HG03139 (cell line): ENCODE results near the gene ITCH.
"Not testable (repeated sequence)": the region's sequence is repeated elsewhere in the genome, so short reads cannot be mapped to it uniquely, and the experiment has no call there.

Source experiments
- ATAC-seq: cut with Tn5 transposase; IDR thresholded peaks from one replicate; pipeline ENCODE4 v1.9.1; 2021; ENCODE audit not compliant: unreplicated experiment

Gene ITCH

DNA sequence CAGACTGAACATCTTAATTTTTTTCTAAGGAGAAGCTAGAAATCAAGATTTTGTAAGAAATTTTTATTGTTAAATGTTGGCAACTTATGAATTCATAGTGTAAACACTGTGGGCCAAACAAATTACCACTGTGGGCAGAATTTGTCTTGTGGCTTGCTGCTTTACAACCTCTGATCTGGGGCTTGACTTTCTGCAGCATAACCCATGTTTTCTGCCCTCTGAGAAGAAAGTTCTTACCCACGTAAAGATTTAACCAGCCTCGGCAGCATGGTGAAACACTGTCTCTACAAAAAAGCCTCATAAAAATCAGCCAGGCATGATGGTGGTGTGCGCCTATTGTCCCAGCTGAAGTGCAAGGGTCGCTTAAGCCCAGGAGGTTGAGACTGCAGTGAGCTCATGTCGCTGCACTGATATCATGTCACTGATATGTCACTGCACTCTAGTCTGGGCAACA, 12.9 kb downstream of the ITCH start:
- ATAC-seq, result no peak

DNA sequence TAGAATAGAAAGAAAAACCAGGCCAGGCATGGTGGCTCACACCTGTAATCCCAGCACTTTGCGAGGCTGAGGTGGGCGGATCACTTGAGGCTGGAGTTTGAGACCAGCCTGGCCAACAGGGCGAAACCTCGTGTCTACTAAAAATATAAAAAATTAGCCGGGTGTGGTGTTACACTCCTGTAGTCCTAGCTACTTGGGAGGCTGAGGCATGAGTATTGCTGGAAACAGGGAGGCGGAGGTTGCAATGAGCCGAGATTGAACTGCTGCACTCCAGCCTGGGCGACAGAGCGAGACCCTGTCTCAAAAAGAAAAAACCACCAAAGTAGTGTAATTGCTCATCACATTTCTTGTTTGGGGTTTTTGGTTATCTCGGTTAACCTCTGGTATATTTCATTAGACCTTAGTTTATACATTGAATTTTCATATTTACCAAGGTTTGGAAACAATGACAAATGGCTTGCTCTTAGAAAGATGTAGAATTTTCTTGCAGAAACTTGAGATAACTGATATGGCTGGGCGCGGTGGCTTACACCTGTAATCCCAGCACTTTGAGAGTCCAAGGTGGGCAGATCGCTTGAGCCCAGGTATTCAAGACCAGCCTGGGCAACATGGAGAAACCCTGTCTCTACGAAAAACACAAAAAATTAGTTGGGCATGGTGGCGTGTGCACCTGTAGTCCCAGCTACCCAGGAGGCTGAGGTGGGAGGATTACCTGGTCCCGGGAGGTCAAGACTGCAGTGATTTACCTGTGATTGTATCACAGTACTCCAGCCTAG, 14.2 kb downstream of the ITCH start:
- no peak for ATAC-seq

DNA sequence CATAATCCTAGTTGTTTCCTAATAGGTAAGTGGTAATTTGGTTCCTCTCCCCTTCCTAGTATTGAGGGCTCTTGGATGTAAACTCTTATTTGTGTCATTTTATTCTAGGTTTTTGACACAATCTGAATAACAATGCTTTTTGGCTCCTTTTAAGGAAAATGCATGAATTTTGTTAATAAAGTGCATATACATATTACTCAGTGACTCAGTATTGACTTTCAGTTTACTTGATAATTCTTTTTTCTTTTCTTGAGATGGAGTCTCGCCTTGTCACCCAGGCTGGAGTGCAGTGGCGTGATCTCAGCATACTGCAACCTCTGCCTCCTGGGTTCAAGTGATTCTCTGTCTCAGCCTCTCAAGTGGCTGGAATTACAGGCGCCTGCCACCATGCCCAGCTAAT, 19.1 kb downstream of the ITCH start:
- ATAC-seq, result no peak

DNA sequence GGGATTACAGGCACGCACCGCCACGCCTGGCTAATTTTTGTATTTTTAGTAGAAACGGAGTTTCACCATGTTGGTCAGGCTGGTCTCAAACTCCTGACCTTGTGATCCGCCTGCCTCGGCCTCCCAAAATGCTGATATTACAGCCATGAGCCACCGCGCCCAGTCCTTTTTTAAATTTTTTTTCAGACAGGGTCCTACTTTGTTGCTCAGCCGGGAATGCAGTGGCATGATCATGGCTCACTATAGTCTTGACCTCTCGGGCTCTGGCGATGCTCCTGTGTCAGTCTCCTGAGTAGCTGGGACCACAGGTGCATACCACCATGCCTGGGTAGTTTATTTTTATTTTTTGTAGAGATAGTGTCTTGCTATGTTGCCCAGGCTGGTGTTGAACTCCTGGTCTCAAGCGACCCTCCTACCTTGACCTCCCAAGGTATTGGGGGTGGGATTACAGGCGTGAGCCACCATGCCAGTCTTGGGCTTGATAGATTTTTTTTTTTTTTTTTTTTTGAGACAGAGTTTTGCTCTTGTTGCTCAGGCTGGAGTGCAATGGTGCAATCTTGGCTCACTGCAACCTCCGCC, 19.9 kb downstream of the ITCH start:
- ATAC-seq, result not testable (repeated sequence)

DNA sequence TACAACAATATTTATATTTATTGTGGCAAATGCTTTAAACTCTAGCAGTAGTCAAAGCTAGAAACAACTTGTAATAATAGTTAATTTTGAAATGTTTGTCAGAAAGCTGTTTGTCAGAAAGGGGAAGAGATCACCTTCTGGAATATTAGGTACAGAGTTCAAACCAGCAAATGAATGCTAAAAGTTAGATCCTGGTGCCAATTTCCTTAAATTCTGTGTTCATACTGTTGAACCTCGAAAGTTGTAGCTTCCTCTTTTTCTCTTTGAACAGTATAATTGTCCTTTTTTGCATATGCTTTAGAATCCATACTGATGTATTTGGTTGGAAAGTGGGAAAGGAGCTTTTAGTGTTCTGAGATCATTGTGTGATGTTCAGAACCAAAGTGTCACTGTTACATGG, 22.4 kb downstream of the ITCH start:
- ATAC-seq, result no peak

DNA sequence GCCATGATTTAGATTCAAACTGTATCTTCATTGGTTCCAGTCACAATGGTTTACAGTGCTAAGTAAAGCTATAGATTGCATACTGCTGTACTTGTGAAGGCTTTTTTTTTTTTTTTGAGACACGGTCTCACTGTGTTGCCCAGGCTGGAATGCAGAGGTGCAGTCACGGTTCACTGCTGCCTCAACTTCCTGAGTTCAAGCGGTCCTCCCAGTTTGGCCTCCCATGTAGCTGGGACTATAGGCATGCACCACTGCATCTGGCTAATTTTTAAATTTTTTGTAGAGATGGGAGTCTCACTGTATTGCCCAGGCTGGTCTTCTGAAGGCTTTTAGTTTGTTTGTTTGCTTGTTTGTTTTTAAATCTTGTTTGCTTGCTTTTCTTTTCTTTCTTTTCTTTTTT, 24.9 kb downstream of the ITCH start:
- ATAC-seq, result no peak

GRCh38 chr20:34388678-34389077, 25.6 kb downstream of the ITCH start:
- ATAC-seq, result no peak

DNA sequence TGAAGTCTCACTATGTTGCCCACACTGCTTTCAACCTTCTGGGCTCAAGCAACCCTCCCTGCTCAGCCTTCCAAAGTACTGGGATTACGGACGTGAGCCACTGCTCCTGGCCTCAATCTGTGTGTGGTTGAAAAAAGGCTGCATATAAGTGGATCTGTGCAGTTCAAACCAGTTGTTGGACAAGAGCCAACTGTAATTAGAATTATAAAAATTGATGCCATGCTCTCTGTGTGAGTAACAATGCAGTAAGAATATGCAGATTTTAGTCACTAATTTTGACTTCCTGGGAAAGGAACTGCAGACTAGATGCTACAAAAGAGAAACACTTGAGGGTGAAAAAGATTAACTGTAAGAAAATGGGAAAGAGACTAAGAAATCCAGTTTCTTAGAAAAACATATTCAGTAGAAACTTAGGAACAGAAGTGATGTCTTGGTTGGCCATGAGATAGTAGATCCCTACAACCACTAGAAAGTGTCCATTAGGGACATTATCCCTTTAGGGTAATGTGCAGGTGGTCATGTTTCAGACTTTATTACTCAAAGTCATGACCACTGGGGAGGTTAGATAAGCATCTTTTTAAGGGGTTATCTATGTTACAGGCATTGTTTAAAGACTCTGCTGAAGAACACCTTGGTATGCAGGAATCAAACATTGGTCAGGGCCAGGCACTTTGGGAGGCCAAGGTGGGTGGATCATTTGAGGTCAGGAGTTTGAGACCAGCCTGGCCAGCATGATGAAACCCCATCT, 26.3 kb downstream of the ITCH start:
- ATAC-seq, result no peak

DNA sequence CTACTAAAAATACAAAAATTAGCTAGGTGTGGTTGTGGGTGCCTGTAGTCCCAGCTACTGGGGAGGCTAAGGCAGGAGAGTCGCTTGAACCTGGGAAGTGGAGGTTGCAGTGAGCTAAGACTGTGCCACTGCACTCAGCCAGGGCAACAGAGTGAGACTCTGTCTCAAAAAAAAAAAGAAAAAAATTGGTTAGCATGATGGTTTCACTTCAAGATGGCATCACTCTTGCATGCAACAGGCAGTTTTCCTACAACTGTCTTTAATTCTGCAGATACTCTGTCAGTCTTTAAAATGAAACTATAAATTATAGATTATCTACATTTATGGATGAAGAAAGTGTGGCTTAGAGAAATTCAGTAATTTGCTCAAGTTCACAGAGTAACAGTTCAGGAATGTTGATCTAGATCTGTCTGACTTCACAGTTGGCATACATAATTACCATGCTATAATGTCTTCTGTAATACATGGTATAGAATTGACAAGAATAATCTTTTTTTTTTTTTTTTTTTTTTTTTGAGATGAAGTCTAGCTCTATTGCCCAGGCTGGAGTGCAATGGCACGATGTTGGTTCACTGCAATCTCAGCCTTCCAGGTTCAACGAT, 27.0 kb downstream of the ITCH start:
- no peak for ATAC-seq

DNA sequence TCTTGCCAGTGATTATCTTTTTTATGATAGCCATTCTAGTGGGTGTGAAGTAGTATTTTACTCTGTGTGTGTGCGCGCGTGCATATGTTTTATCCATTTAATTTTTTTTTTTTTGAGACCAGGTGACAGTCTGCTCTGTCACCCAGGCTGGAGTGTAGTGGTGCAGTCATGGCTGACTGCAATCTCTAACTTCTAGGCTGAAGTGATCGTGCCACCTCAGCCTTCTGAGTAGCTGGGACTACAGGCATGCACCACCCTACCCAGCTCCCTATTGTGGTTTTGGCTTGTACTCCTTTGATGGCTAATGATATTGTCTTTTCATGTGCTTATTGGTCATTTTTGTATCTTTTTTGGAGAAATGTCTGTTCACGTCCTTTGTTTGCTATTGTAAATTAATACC, 33.3 kb downstream of the ITCH start:
- ATAC-seq, result no peak

DNA sequence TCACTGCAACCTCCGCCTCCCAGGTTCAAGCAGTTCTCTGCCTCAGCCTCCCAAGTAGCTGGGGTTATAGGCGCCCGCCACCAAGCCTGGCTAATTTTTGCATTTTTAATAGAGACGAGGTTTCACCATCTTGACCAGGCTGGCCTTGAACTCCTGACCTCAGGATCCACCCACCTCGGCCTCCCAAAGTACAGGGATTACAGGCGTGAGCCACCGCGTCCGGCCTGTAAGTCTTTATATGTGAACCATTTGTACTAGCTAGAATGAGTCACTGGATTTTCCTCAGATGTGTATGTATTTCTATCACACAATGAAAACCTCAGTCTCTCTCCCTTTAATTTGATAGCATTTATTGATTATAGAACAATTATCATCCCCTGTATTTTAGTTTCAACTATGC, 34.0 kb downstream of the ITCH start:
- no peak for ATAC-seq

GRCh38 chr20:34400776-34401175, 37.7 kb downstream of the ITCH start:
- not testable (repeated sequence) for ATAC-seq

GRCh38 chr20:34401741-34402455, 38.8 kb downstream of the ITCH start:
- ATAC-seq, result no peak

- ATAC-seq, result no peak
Measured at GRCh38 chr20:34402461-34402860, 39.4 kb downstream of the ITCH start.

- ATAC-seq, result no peak
Measured at GRCh38 chr20:34403063-34403827, 40.2 kb downstream of the ITCH start.

DNA sequence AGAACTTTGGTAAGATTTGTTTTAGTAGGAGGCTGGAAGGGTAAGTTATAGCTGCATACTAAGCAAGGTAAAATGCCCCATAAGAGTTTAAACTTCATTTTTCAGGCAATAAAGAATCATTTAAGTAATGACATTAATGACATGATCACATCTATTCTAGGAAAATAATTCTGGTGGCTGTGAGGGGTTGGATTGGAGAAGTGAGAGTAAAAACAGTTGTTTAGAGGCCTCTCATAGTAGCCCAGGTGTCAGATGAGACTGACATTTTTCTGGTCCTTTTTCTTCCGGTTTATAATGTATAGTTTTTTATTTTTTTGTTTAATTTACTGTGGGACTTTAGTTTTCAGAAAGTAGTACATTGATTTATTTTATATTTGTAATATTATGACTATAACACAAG, 40.8 kb downstream of the ITCH start:
- ATAC-seq, result no peak

DNA sequence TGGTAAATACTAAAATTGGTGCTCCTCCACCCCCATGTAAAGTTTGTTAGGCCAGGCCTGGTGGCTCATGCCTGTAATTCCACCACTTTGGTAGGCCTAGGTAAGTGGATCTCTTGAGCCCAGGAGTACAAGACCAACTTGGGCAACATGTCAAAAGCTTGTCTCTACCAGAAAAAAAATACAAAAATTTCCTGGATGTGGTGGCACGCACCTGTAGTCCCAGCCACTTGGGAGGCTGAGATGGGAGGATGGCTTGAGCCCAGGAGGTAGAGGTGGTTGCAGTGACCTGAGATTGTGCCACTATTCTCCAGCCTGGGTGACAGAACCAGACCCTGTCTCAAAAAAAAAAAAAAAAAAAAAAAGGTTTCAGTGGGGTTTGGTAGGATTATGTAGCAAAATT, 41.7 kb downstream of the ITCH start:
- ATAC-seq, result no peak

GRCh38 chr20:34405247-34405651, 42.2 kb downstream of the ITCH start:
- not testable (repeated sequence) for ATAC-seq

DNA sequence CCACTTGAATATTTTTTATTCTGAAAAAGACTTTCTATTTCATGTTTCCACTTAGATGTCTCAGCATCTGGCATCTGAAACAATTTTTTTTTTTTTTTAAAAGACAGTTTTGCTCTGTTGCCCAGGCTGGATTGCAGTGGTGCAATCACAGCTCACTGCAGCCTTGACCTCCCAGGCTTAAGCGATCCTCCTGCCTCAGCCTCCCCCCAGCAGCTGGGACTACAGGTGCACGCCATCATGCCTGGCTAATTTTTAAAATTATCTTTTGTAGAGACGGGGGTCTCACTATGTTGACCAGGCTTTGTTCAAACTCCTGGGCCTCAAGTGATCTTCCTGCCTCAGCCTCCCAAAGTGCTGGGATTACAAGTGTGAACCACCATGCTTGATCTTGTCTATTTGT, 42.9 kb downstream of the ITCH start:
- not testable (repeated sequence) for ATAC-seq

DNA sequence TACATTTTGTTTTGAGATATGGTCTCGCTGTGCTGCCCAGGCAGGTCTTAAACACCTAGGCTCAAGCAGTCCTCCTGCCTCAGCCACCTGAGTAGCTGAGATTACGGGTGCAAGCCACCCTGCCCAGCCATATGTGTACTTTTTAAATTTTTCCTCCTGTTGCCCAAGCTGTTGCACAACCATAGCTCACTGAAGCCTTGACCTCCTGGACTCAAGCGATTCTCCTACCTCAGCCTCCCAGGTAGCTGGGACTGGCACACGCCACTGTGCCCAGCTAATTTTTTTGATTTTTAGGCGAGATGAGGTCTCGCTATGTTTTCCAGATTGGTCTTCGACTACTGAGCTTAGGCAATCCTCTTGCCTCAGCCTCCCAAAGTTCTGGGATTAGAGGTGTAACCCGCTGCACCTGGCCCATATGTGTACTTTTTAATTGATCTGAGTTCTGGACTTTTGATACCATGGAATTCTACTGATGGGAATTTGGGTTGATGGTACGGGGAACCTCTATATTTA, 44.9 kb downstream of the ITCH start:
- no peak for ATAC-seq
